HG03571 (cell line): ENCODE data around the gene CCDC146.
"Not testable (repeated sequence)": the region's sequence is repeated elsewhere in the genome, so short reads cannot be mapped to it uniquely, and the experiment has no call there.

Source experiments
- ATAC-seq: cut with Tn5 transposase; IDR thresholded peaks from one replicate; pipeline ENCODE4 v1.9.1; 2021; ENCODE audit not compliant: unreplicated experiment

The CCDC146 gene

DNA sequence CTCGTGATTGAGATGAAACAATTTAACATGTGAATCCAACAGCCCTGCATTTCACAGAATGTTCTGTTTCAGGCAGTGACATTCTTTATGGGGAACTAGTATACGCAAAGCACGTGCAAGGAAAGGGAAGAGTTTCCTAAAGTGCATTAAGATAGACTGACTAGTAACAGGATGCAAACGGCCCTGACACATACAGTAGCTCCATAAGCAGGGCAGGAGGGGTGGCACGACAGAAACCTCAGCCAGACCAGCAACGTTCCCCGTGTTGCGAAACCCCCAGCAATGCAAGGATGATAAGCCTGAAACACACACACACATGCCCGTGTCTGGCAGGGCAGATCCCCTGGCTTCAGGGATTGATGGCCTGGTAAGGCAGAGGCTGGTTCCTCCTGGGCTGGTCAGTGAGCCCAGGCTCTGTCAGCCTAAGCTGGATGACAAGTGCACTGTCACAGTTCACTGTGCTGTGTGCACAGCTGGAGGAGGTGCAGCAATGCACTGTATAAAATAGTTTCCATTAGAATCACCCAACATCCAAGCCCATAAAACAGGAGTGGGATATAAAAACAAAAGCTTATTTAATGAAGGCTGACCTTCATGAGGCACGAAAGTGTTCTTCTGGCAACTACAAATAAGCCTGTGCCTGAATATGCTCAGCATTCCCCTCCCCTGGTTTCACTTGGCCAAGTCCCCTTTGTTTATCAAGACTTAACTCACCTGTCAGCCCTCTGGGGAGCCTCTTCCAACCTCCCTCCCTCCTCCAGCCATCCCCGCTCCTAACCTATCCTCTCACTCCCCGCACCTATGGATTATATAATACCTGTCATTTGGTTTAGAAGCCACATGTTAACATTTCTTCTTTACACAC, 204.9 kb downstream of the CCDC146 start:
- no peak for ATAC-seq

DNA sequence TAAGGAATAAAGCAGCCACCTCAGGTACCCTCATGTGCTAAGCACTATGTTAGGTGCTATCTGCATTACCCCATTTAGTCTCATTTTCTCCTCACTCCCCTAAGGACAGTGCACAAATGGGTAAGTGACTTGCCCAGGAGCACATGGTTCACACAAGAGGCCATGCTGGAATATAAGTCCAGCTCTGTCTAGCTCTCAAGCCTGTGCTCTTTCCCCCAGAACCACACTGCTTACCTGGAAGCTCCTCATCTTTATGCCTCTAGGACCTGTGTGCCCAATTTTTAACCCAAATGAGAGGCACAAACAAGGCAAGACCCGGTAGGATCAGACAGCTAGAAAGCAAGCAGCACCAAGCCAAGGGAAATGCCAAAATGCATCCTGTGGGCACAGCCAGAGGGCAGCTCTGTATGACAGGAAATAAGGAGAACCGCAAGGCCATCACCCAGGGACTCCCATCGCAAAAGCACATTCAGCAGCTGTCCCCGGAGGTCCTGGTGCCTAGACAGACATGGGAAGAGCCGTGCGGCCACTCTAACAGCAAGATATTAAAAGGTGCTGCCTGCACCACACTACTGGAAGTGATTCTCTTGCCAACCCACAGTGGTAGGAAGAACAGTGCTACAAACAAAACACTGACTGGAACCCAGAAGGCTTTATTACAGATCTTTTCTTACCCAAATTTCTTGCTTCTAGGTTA, 205.7 kb downstream of the CCDC146 start:
- no peak for ATAC-seq

DNA sequence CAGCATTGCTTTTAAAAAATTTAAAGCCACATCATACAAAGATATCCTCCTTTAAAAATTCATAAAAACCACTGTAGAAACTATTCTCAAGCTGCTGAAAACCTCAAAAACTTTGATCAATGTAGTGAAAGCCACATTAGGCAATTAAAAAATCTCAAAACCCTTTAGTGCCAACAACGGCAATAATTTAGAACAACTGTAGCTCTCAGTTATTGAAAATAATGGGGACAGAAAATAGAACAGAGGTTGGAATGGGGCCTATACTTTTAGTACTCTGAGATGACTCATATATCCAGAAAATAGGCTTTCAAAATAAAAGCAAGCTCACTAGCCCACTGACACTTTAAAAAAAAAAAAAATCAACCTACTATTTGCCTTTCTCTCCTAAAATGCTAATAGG, 206.3 kb downstream of the CCDC146 start:
- no peak for ATAC-seq

DNA sequence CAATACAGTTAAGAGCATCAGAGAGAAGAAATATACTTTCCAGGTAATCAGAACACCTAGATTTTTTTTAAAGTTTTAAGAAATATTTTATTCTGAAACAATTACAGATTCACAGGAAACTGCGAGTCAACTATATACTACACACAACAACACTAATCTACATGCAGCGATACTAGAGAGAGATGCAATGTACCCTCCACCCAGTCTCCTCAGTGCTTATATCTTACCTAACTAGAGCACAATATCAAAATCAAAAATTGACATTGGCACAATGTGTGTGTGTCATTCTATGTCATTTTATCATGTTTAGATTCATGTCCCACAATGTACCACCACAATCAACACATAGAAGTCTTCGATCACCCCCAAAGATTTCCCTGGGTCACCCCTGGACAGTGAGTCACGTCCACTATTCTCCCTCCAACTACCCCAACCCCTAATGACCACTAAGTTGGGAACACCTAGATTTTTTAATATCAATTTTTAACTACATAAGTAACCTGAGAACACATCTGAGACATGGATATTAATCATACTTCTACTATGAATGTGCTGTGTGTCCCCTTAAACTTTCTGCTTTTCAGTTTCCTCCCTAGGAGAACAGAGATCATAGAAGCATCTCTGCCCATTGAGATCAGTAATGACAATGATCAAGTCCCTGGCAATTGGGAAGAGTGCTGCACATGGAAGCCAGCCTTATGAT, 207.2 kb downstream of the CCDC146 start:
- no peak for ATAC-seq

DNA sequence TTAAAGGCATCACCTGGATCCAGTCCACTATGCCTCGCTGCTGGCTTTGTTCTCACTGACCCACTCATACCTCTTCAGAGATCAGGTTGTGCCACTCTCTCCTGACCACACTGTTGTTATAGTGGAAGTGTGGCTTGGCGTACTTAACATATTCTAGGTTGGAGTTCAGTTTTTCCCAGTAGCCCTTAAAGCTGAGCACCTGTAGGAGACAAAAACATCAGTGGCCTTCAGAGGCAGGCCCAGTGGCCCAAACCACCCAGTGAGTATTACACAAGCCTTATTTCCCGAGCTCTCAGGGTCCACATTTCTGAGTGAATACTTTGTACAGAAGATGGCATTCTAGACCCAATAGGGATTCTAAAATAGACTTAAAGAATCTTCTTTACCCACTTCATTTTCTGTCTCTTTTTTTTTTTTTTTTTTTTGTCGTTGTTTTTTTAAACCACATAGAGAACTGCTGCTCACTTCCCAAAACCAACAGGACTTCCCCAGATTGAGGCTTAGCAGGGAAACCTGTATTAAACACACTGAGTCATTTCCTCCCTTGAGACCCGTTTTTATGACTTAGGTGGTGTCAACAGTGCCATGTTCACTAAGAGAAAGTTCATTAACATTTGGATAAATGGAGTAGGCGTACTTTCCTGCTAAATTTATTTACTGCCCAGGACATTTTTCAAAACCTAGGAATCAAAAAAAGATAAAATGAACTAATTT, 207.9 kb downstream of the CCDC146 start:
- peak; percentile 48 for ATAC-seq

DNA sequence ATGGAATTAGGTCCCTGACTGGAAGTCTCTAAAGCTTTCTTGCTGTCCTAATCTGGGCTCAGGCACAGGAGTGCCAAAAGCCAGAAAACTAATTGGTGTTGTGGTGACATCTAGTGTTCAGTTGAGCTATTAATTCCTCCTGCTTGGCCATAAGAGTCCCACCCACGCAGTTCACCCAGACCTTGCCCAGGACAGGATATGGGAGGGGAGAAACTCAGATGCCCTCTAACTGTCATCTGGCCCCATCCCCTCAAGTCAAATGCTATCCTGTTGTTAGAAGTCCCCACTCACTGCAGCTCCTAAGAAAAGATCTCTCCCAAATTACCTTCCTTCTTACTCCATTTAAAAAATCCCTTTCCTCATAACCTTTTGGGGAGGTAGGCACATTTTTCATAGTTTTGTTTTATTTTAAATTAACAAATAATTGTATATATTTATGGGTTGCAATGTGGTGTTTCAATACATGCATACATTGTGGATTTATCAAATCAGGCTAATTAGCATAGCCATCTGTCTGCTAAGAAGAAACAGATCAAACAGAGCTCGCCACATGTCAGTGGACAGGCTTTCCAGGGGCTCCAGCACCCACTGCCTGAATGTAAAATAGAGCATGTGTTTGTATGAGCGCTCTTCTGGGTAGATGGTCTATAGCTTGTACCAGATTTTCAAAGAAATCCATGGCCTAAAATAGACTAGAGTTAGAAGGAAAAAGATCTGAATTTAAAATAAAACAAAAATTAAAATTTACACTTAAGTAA, 209.7 kb downstream of the CCDC146 start:
- peak; percentile 81 for ATAC-seq

DNA sequence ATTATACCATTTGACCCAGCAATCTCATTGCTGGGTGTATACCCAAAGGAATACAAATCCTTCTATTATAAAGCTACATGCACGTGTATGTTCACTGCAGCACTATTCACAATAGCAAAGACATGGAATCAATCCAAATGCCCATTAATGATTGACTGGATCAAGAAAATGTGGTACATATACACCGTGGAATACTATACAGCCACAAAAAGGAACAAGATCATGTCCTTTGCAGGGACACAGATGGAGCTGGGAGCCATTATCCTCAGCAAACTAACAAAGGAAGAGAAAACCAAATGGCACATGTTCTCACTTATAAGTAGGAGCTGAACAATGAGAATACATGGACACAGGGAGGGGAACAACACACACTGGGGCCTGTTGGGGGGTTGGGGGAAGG, 211.6 kb downstream of the CCDC146 start:
- not testable (repeated sequence) for ATAC-seq

DNA sequence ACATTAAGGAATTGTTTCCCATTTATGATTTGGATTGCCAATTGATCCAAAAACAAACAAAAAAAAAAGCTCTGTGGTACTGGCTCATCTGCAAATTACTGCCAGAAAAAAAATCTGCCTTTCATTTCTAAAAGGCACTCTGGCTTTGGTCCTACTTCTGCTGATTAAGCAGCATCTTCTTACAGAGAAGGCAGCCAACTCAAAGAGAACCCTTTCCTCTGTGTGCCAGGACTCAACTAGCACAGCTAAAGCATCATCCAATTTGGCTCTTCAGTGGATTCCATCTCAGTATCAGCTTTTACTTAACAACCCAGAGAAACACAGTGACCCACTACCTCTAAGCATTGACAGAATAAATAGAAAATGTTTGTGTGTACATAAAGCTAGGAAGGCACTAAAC, 213.2 kb downstream of the CCDC146 start:
- ATAC-seq, result no peak

DNA sequence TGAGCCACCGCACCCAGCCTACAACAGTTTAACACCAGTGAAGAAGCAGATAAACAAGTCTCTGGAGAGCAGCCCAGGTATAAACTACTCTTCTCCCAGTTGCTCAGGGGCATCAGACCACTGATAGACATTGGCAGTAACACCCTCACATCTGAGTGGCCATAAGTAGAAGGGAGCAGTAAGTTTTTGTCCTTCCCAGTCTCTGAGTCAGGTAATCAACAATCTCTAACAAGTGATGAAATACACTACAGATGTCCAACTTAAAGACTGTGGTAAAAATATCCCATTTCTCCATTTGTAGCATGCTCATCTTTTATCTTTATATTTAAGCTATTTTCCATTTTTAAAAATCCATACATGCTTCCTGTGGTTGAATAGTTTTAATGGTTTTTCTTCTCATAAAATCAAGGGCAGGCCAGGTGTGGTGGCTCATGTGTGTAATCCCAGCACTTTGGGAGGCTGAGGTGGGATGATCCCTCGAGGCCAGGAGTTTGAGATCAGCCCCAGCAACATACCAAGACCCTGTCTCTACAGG, 215.1 kb downstream of the CCDC146 start:
- ATAC-seq, result no peak

DNA sequence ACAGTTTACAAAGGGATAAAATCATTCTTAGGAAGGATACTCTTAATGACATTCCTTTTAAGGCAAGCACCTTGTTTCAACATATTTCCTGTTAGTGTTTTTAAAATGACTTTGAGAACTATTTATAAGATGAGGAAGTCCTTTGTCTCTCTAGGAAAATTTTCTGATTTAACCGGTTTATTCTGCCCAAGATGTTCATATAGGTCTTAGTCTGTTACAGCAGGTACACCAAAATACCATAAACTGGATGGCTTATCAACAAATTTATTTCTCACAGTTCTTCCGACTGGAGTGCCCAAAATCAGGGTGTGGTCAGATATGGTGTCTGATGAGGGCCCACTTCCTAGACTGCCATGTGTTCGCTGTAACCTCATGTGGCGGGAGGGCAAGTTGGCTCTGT, 215.8 kb downstream of the CCDC146 start:
- no peak for ATAC-seq

DNA sequence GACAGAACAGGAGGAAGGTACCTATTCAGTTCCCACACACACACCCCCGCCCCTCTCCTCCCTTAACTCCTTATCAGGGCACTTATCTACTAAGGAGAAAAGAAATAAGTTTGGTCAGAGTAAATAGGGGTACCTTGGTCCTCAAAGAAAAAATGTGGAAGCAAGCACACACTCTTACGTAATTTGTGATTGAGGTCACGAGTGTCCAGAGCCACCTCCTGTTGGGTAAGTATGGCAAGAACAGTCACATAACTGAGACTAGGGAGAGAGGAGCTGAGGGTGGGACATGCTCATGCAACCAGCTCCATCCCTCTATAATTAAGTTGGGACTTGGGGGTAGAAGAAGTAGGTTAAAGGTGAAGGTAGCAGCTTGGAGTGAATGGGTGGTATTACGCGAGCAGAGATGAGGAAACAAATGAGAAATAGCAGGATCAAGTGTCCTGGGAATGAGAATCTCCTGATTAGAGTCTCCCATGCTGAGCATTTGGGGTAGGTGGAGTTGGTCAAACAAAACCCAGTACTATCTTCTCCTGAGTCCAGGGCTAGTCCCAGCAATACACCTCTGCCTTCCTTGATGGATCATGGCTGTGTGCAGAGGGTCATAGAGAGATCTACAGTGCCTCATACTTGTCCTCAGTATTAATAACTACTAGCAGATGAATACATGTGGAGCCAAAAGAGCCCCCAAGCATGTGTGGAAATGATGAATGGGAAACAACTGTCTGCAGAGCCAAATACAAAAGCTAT, 216.6 kb downstream of the CCDC146 start:
- ATAC-seq, result no peak

DNA sequence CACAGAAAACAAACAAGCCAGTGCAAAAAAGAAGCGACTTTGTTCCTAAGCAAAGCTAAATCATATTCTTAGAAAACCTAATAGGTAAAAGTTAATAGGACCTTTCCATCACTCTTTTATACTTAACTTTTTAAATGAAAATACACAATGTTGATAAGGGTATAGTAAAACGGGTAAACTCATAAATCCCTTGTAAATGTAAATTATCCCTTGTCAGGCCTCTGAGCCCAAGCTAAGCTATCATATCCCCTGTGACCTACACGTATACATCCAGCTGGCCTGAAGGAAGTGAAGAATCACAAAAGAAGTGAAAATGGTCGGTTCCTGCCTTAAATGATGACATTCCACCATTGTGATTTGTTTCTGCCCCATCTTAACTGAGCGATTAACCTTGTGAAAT, 217.3 kb downstream of the CCDC146 start:
- ATAC-seq, result no peak
